HepG2 (cell line): Measurements from ENCODE around the gene POMP. TPM values are rescaled to one million over a fixed set of nuclear protein-coding genes. Genes with fewer than 3 reads are reported as not detected.
A peak's percentile ranks its signal among the peaks of the same experiment; 100 is the strongest.

ENCODE experiments used
- ATAC-seq: fragments of 200-7000 bp; cut with Tn5 transposase; 3 replicates; pipeline ENCODE4 v1.9.1; 2020; ENCODE audit warnings: mild to moderate bottlenecking, moderate library complexity
- BruUV-seq: library from RNA; stranded (reverse); fragments of 400-500 nt; replicated peaks from 2 replicates; lab custom pipeline; 2021; lab: Mats Ljungman, UMichigan
- CTCF ChIA-PET: fragments of 300-600 bp; formaldehyde crosslinking; extraction: SDS; loops from one replicate; lab custom pipeline; 2021; ENCODE audit warnings: low total read pairs, inconsistent platforms, low intra/inter-chr PET ratio; lab: Yijun Ruan, JAX
- POLR2A ChIA-PET: fragments of 350-600 bp; sonication (Branson Sonifier 250); formaldehyde crosslinking; loops from one replicate; lab custom pipeline; 2020; ENCODE audit warnings: antibody characterized with exemption, inconsistent platforms; lab: Yijun Ruan, JAX
- DNase-seq: peaks from one replicate; pipeline ENCODE4 v3.0.0-alpha.2; 2015; ENCODE audit warnings: low spot score
- FAIRE-seq: peaks from 3 replicates; lab custom pipeline; 2011; peaks lifted over from hg19 to GRCh38; lab: Jason Lieb, UNC
- H2AFZ ChIP-seq: one replicate; pipeline ENCODE4 v1.6.1; 2011; ENCODE audit warnings: low read length, inconsistent platforms
- H3K27ac ChIP-seq: fragments of 300-600 bp; 3 replicates; pipeline ENCODE4 v1.8.0; 2011; ENCODE audit warnings: mixed run types, mild to moderate bottlenecking, mixed read lengths, low read length, inconsistent platforms; ENCODE audit not compliant: insufficient read depth; ENCODE audit errors: extremely low read length
- H3K27me3 ChIP-seq, 2 experiments: fragments of 200-600 bp in 1 of 2; 2 replicates in 1 of 2; 3 replicates in 1 of 2; pipeline versions ENCODE4 v1.6.0 to v1.8.0; 2011; ENCODE audit warnings: low read length in 2 of 2, mild to moderate bottlenecking in 2 of 2, moderate library complexity in 2 of 2, inconsistent platforms in 1 of 2; ENCODE audit not compliant: insufficient read depth in 2 of 2, control insufficient read depth in 1 of 2
- H3K36me3 ChIP-seq, 2 experiments: fragments of 200-600 bp in 1 of 2; replicated peaks in 1 of 2; 2 replicates in 1 of 2; 3 replicates in 1 of 2; pipeline versions ENCODE4 v1.5.1 to v1.8.0; 2011; ENCODE audit warnings: low read length in 2 of 2, inconsistent platforms in 1 of 2; ENCODE audit not compliant: insufficient read depth in 2 of 2, control insufficient read depth in 1 of 2
- H3K4me1 ChIP-seq: 2 replicates; pipeline ENCODE4 v1.5.1; 2012; ENCODE audit warnings: low read length, inconsistent platforms; ENCODE audit not compliant: insufficient read depth
- H3K4me2 ChIP-seq: 2 replicates; pipeline ENCODE4 v1.6.0; 2011; ENCODE audit warnings: low read depth, low read length, inconsistent platforms
- H3K4me3 ChIP-seq, 3 experiments: fragments of 200-600 bp in 1 of 3; sonication (generic), shearing (Covaris generic) in 1 of 3; replicated peaks in 1 of 3; 2 replicates each; pipeline ENCODE4 v1.5.1; 2011 to 2016; ENCODE audit warnings: low read length in 3 of 3, inconsistent platforms in 2 of 3, low read depth in 2 of 3, mild to moderate bottlenecking in 2 of 3, control low read depth in 1 of 3, mixed read lengths in 1 of 3; ENCODE audit not compliant: insufficient read depth in 1 of 3
- H3K79me2 ChIP-seq: one replicate; pipeline ENCODE4 v1.6.1; 2011; ENCODE audit warnings: low read length, inconsistent platforms; ENCODE audit not compliant: insufficient read depth
- H3K9ac ChIP-seq: 2 replicates; pipeline ENCODE4 v1.6.0; 2011; ENCODE audit warnings: mild to moderate bottlenecking, low read depth, low read length, inconsistent platforms; ENCODE audit not compliant: insufficient read depth
- H3K9me3 ChIP-seq: 2 replicates; pipeline ENCODE4 v1.5.1; 2012; ENCODE audit warnings: mild to moderate bottlenecking, low read length
- H4K20me1 ChIP-seq: 2 replicates; pipeline ENCODE4 v1.6.0; 2011; ENCODE audit warnings: inconsistent platforms, mild to moderate bottlenecking, low read length, moderate library complexity; ENCODE audit not compliant: insufficient read depth
- CENPX ChIP-seq: sonication (generic); formaldehyde crosslinking; IDR thresholded peaks from 2 replicates; pipeline ENCODE4 v1.9.0; 2021; ENCODE audit warnings: mild to moderate bottlenecking, missing genetic modification reagents, moderate library complexity
- ZBTB38 ChIP-seq: sonication (generic); formaldehyde crosslinking; IDR thresholded peaks from 2 replicates; pipeline ENCODE4 v1.5.1; 2020; ENCODE audit warnings: mild to moderate bottlenecking, missing genetic modification reagents
- ZNF34 ChIP-seq: sonication (generic); formaldehyde crosslinking; IDR thresholded peaks from 2 replicates; pipeline ENCODE4 v1.4.0; 2020; ENCODE audit warnings: mild to moderate bottlenecking, missing genetic modification reagents, borderline replicate concordance
- WGBS: methylation state at CpG from one replicate; pipeline ENCODE4 v1.1.6; 2017; ENCODE audit warnings: low lambda C conversion rate; 5-methylcytosine and 5-hydroxymethylcytosine counted together
- in situ Hi-C: cut with HindIII; loops from 2 replicates; pipeline ENCODE4 v1.10.0; 2017; ENCODE audit warnings: low pct_unique_long_range_greater_than_20kb; ENCODE audit not compliant: extremely low pct_ligation_motif_present
- intact Hi-C: fragments of 100-400 bp; cut with micrococcal nuclease; formaldehyde crosslinking; loops from one replicate; pipeline ENCODE4 v1.10.0; 2022; ENCODE audit not compliant: unreplicated experiment
- polyA plus RNA-seq, 8 experiments: library from polyadenylated mRNA; depleted of rRNA in 3 of 8; stranded (reverse) in 7 of 8; unstranded in 1 of 8; fragments of >200 nt; fragmentation: Illumina TruSeq in 4 of 8; extraction: Trizol in 4 of 8; gene quantifications; 2 replicates each; pipeline versions ENCODE4 v1.2.1 to v1.2.3, GENCODE V29; 2011 to 2016; ENCODE audit warnings: low read depth in 4 of 8, missing spikeins in 1 of 8, mixed read lengths in 1 of 8; ENCODE audit not compliant: insufficient read depth in 1 of 8
- total RNA-seq, 5 experiments: library from RNA; depleted of rRNA; stranded (reverse); fragments of >200 nt; fragmentation: Illumina TruSeq; extraction: Trizol; gene quantifications; 2 replicates each; pipeline ENCODE4 v1.2.3, GENCODE V29; 2016; ENCODE audit warnings: low read depth in 1 of 5
- TF ChIP-seq, protein P1 (sequence below): sonication (generic); formaldehyde crosslinking; IDR thresholded peaks from 2 replicates; pipeline ENCODE4 v1.4.0; 2020; ENCODE audit warnings: missing genetic modification reagents, borderline replicate concordance
- TF ChIP-seq, protein P2 (sequence below): sonication (generic); formaldehyde crosslinking; IDR thresholded peaks from 2 replicates; pipeline ENCODE4 v1.8.0; 2022; ENCODE audit warnings: mild to moderate bottlenecking, missing genetic modification reagents, borderline replicate concordance

POMP gene
- total and polyA plus RNA-seq, 2 of the 13 experiments (the other 11 are each of a cell fraction or from before 2014, with no cell fraction given), result 30.6 to 118 TPM

DNA sequence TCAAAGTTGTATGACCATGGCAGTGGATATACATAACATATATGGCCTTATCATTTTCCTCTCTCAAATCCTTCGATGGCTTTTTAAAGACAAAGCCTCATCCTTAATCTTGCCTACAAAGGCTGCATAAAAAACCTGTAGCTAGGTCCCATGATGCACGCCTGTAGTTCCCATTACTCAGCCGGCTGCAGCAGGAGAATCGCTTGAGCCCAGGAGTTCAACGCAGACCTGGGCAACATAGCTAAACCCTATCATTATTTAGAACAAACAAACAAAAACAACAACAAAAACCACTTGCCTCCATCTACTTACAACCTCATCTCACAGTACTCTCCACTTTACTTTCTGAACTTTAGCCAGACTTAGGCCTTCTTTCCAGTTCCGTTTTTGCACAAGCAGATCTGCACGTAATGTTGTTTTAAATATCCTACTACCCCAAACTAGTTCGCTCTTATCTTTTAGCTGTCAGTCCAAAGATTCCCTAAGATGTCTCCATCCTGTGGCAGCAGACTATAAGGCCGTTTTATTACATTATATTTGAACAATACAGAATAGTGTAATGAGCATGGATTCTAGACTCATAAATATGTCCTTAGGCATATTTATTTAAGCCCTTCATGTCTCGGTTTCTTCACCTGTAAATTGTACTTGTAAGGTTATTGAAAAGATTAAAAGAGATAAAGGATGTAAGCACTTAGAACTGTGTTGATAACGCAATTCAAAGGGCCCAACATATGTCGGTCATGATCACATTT, 969 bp upstream of the POMP start:
- peak overlapping the region; percentile 9 for H2AFZ ChIP-seq
- DNase-seq (no peak), FAIRE-seq (no peak), ATAC-seq (no peak)
- H3K9me3 ChIP-seq, result no peaks in the 10 kb centered on the region
- TF ChIP-seq CENPX (CRISPR knock-in tag), result no peak
- TF ChIP-seq, protein P1, sequence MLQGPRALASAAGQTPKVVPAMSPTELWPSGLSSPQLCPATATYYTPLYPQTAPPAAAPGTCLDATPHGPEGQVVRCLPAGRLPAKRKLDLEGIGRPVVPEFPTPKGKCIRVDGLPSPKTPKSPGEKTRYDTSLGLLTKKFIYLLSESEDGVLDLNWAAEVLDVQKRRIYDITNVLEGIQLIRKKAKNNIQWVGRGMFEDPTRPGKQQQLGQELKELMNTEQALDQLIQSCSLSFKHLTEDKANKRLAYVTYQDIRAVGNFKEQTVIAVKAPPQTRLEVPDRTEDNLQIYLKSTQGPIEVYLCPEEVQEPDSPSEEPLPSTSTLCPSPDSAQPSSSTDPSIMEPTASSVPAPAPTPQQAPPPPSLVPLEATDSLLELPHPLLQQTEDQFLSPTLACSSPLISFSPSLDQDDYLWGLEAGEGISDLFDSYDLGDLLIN (CRISPR knock-in tag), result no peak
- no peak for TF ChIP-seq ZNF34 (CRISPR knock-in tag)
- TF ChIP-seq, protein P2, sequence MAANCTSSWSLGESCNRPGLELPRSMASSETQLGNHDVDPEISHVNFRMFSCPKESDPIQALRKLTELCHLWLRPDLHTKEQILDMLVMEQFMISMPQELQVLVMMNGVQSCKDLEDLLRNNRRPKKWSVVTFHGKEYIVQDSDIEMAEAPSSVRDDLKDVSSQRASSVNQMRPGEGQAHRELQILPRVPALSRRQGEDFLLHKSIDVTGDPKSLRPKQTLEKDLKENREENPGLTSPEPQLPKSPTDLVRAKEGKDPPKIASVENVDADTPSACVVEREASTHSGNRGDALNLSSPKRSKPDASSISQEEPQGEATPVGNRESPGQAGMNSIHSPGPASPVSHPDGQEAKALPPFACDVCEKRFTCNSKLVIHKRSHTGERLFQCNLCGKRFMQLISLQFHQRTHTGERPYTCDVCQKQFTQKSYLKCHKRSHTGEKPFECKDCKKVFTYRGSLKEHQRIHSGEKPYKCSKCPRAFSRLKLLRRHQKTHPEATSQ, result 0 out of 2 replicates have a peak, but pooled peaks have one; percentile 2
- 0 out of 2 replicates have a peak, but pooled peaks have one; percentile 29 for TF ChIP-seq ZBTB38 (CRISPR knock-in tag)
- POLR2A ChIA-PET, result interaction anchor here (0.7 to 1.9 kb wide), 6 partner anchors 9 to 139 kb away, joined by 3 to 11 read pairs (median 7); no protein-coding TSS in a partner anchor
- H3K4me3 ChIP-seq, result peak overlapping the region; percentile 91 to 96 (median 95)
- in situ Hi-C loops, result no loop called here
- H3K79me2 ChIP-seq, result peaks cover 57% of the 10 kb centered on the region
- intact Hi-C loops, result no loop called here
- H3K4me2 ChIP-seq, result peak overlapping the region; percentile 75
- H3K27me3 ChIP-seq, result no peaks in the 10 kb centered on the region; a peak in 1 of 5 replicates
- peaks cover 2 to 15% of the 10 kb centered on the region in 2 experiments for H3K36me3 ChIP-seq
- WGBS, result 32% methylated on average over 12 of the region's 12 CpGs
- H3K4me1 ChIP-seq, result peaks cover 51% of the 10 kb centered on the region
- no TSS peak for BruUV-seq
- 0 out of 2 replicates have a peak, but pooled peaks cover 7% of the 10 kb centered on the region for H4K20me1 ChIP-seq
- CTCF ChIA-PET, result interaction anchor here (1.1 kb wide), 1 partner anchor 334 kb away, joined by 3 read pairs; no protein-coding TSS in a partner anchor
- H3K9ac ChIP-seq, result peak overlapping the region; percentile 87
- H3K27ac ChIP-seq, result peak overlapping the region; percentile 72
